ENCODE results near the gene CXCL14.

DNA sequence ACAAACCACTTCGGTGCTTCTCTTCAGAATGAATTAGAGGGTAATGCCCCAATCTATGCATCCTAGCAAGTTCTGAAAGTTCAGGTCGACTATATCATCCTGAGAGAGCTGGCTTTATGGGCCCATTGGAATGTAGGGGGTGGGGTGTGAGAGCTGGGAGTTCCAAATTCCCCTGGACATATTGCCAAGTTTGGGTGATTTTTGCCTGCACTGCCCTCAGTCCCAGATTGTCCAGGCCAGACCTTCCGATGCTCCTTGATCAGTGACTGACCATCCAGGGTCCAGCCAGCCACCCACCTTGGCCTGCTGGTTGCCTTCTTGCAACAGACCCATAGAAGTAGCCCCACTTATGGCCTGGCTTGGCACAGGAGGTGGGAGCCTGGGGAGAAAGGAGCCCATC is 47.8 kb upstream of the CXCL14 start:
- TF ChIP-seq, protein P1, sequence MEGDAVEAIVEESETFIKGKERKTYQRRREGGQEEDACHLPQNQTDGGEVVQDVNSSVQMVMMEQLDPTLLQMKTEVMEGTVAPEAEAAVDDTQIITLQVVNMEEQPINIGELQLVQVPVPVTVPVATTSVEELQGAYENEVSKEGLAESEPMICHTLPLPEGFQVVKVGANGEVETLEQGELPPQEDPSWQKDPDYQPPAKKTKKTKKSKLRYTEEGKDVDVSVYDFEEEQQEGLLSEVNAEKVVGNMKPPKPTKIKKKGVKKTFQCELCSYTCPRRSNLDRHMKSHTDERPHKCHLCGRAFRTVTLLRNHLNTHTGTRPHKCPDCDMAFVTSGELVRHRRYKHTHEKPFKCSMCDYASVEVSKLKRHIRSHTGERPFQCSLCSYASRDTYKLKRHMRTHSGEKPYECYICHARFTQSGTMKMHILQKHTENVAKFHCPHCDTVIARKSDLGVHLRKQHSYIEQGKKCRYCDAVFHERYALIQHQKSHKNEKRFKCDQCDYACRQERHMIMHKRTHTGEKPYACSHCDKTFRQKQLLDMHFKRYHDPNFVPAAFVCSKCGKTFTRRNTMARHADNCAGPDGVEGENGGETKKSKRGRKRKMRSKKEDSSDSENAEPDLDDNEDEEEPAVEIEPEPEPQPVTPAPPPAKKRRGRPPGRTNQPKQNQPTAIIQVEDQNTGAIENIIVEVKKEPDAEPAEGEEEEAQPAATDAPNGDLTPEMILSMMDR (IDR thresholded peaks at IDR 0.05), result no peak
- TF ChIP-seq POLR2A (IDR thresholded peaks at IDR 0.05), result no peak
